ENCODE data around the gene CCR6.
"Not testable (repeated sequence)": the region's sequence is repeated elsewhere in the genome, so short reads cannot be mapped to it uniquely, and the experiment has no call there.

Gene CCR6
- 0 to 5.4 (median 0.40) reads per million in 9 experiments for total RNA-seq

GRCh38 chr6:167122827-167123657 is at the start of gene CCR6:
TSS of gene CCR6 (plus strand) at chr6:167123096. CDS start at chr6:167136135, 13,039 bp downstream.
- Mint-ChIP-seq H3K4me3 (peak within 1 kb of the TSS; percentile 76), H3K27me3 (no peaks in the 10 kb centered on the region), H3K27ac (peak within 1 kb of the TSS; percentile 95 to 99), H3K4me1 (ENCODE audit: low read depth in 2 of 2) (peaks cover 42 to 66% of the 10 kb centered on the region in 2 donors), H3K36me3 (ENCODE audit: insufficient read depth) (peaks cover 44% of the 10 kb centered on the region), H3K9me3 (no peaks in the 10 kb centered on the region)
- ATAC-seq (replicated peaks): no peak
- no peak for DNase-seq

- H3K27me3 Mint-ChIP-seq: peaks cover 0 to 7% of the 10 kb centered on the region in 2 donors
- H3K9me3 Mint-ChIP-seq: peaks cover 8 to 9% of the 10 kb centered on the region in 2 donors
- DNase-seq: no peak
- no peak overlapping the region for H3K27ac Mint-ChIP-seq
- no peak for ATAC-seq (replicated peaks)
- peaks cover 3 to 4% of the 10 kb centered on the region in 2 donors for H3K4me1 Mint-ChIP-seq (ENCODE audit: low read depth in 2 of 2)
- H3K36me3 Mint-ChIP-seq (ENCODE audit: insufficient read depth): no peaks in the 10 kb centered on the region
- no peak overlapping the region for H3K4me3 Mint-ChIP-seq
These were observed 49.1 kb upstream of the CCR6 start for GRCh38 chr6:167073679-167074274.

- no peaks in the 10 kb centered on the region for H3K27me3 Mint-ChIP-seq
- DNase-seq (no peak), ATAC-seq (replicated peaks) (no peak)
- no peak overlapping the region for H3K27ac Mint-ChIP-seq
- H3K4me3 Mint-ChIP-seq: no peak overlapping the region
- H3K36me3 Mint-ChIP-seq (ENCODE audit: insufficient read depth): no peaks in the 10 kb centered on the region
- peaks cover 10 to 12% of the 10 kb centered on the region in 2 donors for H3K4me1 Mint-ChIP-seq (ENCODE audit: low read depth in 2 of 2)
- H3K9me3 Mint-ChIP-seq: peaks cover 3 to 4% of the 10 kb centered on the region in 2 donors
These were observed 45.5 kb upstream of the CCR6 start for GRCh38 chr6:167077241-167077932.

- DNase-seq (no peak), ATAC-seq (replicated peaks) (no peak)
- Mint-ChIP-seq H3K27ac (no peak overlapping the region), H3K9me3 (no peaks in the 10 kb centered on the region), H3K36me3 (ENCODE audit: insufficient read depth) (no peaks in the 10 kb centered on the region), H3K27me3 (no peaks in the 10 kb centered on the region), H3K4me1 (ENCODE audit: low read depth in 2 of 2) (peaks cover 10 to 12% of the 10 kb centered on the region in 2 donors), H3K4me3 (no peak overlapping the region)
These were observed 44.2 kb upstream of the CCR6 start for GRCh38 chr6:167078745-167079144.

- DNase-seq (peak; percentile 33 to 48 (median 45)), ATAC-seq (replicated peaks) (peak; percentile 100)
- H3K4me3 Mint-ChIP-seq: peak overlapping the region; percentile 29 to 42
These were observed 43.0 kb upstream of the CCR6 start for GRCh38 chr6:167079853-167080297.

GRCh38 chr6:167087857-167088354 is 35.0 kb upstream of the CCR6 start:
- Mint-ChIP-seq H3K4me3 (no peak overlapping the region), H3K4me1 (ENCODE audit: low read depth in 2 of 2) (peaks cover 17 to 29% of the 10 kb centered on the region in 2 donors), H3K27ac (no peak overlapping the region), H3K27me3 (no peaks in the 10 kb centered on the region), H3K36me3 (ENCODE audit: insufficient read depth) (peaks cover 16% of the 10 kb centered on the region), H3K9me3 (no peaks in the 10 kb centered on the region)
- DNase-seq (no peak), ATAC-seq (replicated peaks) (no peak)

More at GRCh38 chr6:167079853-167080297, 43.0 kb upstream of the CCR6 start:
- no peaks in the 10 kb centered on the region for H3K36me3 Mint-ChIP-seq (ENCODE audit: insufficient read depth)
- H3K9me3 Mint-ChIP-seq: no peaks in the 10 kb centered on the region
- H3K4me1 Mint-ChIP-seq (ENCODE audit: low read depth in 2 of 2): peaks cover 10% of the 10 kb centered on the region in 2 donors
- H3K27ac Mint-ChIP-seq: peak overlapping the region; percentile 55 to 57
- no peaks in the 10 kb centered on the region for H3K27me3 Mint-ChIP-seq

GRCh38 chr6:167088741-167089140 is 34.2 kb upstream of the CCR6 start:
- not testable (repeated sequence) for H3K9me3 Mint-ChIP-seq
- H3K4me1 Mint-ChIP-seq (ENCODE audit: low read depth in 2 of 2): peaks cover 24 to 37% of the 10 kb centered on the region in 2 donors
- peaks cover 21% of the 10 kb centered on the region for H3K36me3 Mint-ChIP-seq (ENCODE audit: insufficient read depth)

GRCh38 chr6:167089243-167090142 is 33.4 kb upstream of the CCR6 start:
- Mint-ChIP-seq H3K36me3 (ENCODE audit: insufficient read depth) (peaks cover 29% of the 10 kb centered on the region), H3K27me3 (no peaks in the 10 kb centered on the region), H3K27ac (peak overlapping the region in 1 of 2 donors; percentile 99), H3K9me3 (no peaks in the 10 kb centered on the region), H3K4me1 (ENCODE audit: low read depth in 2 of 2) (peaks cover 31 to 44% of the 10 kb centered on the region in 2 donors), H3K4me3 (no peak overlapping the region)
- no peak for DNase-seq
- ATAC-seq (replicated peaks): no peak

More at GRCh38 chr6:167088741-167089140, 34.2 kb upstream of the CCR6 start:
- not testable (repeated sequence) for H3K27me3 Mint-ChIP-seq; ATAC-seq (replicated peaks); DNase-seq; H3K27ac Mint-ChIP-seq; H3K4me3 Mint-ChIP-seq

- no peak for ATAC-seq (replicated peaks)
- Mint-ChIP-seq H3K9me3 (no peaks in the 10 kb centered on the region), H3K4me1 (ENCODE audit: low read depth in 2 of 2) (peaks cover 37 to 46% of the 10 kb centered on the region in 2 donors), H3K27me3 (no peaks in the 10 kb centered on the region), H3K4me3 (no peak overlapping the region), H3K36me3 (ENCODE audit: insufficient read depth) (peaks cover 33% of the 10 kb centered on the region), H3K27ac (peak overlapping the region in 1 of 2 donors; percentile 99)
- DNase-seq: no peak
These were observed 32.7 kb upstream of the CCR6 start for GRCh38 chr6:167090171-167090570.

- Mint-ChIP-seq H3K27me3 (no peaks in the 10 kb centered on the region), H3K27ac (peak overlapping the region; percentile 87 to 99), H3K4me3 (peak overlapping the region; percentile 79 to 96), H3K9me3 (no peaks in the 10 kb centered on the region), H3K4me1 (ENCODE audit: low read depth in 2 of 2) (peaks cover 37 to 48% of the 10 kb centered on the region in 2 donors), H3K36me3 (ENCODE audit: insufficient read depth) (peaks cover 33% of the 10 kb centered on the region)
- ATAC-seq (replicated peaks): peak; percentile 32
- DNase-seq: peak in 1 of 3 experiments; percentile 24
These were observed 31.7 kb upstream of the CCR6 start for GRCh38 chr6:167091026-167091804.

GRCh38 chr6:167091805-167092107 is 31.1 kb upstream of the CCR6 start:
- no peaks in the 10 kb centered on the region for H3K27me3 Mint-ChIP-seq
- H3K9me3 Mint-ChIP-seq: no peaks in the 10 kb centered on the region
- ATAC-seq (replicated peaks) (no peak), DNase-seq (no peak)
- H3K27ac Mint-ChIP-seq: peak overlapping the region; percentile 87 to 99
- peaks cover 33% of the 10 kb centered on the region for H3K36me3 Mint-ChIP-seq (ENCODE audit: insufficient read depth)
- H3K4me1 Mint-ChIP-seq (ENCODE audit: low read depth in 2 of 2): peaks cover 37 to 48% of the 10 kb centered on the region in 2 donors
- H3K4me3 Mint-ChIP-seq: peak overlapping the region; percentile 79 to 96
